ENCODE data around the gene SAFB.
"Not testable (repeated sequence)": the region's sequence is repeated elsewhere in the genome, so short reads cannot be mapped to it uniquely, and the experiment has no call there.

The SAFB gene

DNA sequence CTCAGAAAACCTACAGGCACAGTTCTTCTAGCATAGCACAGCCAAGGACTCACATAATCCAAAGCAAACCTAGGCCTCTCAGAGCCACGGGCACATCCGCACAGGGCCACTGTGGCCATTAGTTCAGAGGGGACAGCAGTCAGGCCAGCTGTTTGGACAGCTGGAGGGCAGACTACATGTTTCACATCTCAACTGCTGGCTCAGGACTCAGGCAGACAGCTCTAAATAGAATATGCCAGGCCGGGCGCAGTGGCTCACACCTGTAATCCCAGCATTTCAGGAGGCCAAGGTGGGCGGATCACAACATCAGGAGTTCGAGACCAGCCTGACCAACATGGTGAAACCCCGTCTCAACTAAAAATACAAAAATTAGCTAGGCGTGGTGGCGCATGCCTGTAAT lies 27.1 kb upstream of the SAFB start:
- DNase-seq: no peak

DNA sequence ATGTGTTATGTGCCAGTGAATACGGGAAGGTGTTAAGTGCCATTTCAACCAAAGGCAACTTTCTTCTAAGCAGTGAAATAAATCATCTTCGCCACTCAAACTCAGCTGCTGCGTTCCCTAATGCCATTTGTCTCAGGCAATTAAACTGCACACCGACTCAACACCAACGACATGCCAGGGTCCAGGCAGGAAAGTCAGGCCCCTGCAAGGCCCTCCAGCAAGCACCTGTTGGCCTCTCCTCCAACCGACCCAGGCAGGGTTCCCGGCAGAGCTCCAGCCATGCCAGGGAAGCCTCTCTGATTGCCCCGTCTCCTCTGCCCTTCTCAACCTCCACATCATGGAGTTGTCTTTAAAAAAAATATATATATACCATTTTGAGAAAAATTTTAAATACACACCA lies 22.1 kb upstream of the SAFB start:
- DNase-seq: no peak

DNA sequence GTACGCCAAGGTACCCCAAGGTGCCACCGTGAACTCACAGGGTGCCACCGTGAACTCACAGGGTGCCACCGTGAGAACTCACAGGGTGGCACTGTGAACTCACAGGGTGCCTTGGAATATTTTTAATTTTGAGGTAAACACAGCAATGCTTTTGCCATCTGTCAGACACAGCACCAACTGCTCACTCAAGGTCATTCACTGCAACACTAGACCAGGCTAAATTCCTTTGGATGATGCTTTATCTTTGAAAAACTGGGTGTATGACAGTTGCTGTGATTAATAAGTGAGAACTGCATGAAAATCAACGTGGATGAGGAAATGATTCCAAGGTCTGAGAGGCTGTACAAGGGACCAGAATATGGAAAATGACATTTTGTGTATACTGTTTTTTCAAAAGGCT lies 19.3 kb upstream of the SAFB start:
- DNase-seq: no peak

DNA sequence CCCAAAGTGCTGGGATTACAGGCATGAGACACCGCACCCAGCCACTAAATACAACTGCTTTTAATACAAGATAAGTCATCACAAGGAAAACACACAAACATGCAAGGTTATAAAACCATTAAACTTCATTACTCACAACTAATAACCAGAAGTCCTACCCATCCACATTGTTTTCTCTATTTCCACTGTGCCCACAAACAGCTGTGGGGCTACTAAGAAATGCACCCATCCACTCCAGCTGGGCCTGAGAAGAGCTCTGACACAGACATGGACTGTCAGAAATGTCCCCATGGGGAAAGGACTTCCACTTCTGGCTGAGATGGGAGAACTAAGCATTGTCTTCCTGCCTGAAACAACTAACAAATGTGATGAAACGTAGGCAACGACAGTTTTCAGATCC lies 17.5 kb upstream of the SAFB start:
- no peak for DNase-seq

DNA sequence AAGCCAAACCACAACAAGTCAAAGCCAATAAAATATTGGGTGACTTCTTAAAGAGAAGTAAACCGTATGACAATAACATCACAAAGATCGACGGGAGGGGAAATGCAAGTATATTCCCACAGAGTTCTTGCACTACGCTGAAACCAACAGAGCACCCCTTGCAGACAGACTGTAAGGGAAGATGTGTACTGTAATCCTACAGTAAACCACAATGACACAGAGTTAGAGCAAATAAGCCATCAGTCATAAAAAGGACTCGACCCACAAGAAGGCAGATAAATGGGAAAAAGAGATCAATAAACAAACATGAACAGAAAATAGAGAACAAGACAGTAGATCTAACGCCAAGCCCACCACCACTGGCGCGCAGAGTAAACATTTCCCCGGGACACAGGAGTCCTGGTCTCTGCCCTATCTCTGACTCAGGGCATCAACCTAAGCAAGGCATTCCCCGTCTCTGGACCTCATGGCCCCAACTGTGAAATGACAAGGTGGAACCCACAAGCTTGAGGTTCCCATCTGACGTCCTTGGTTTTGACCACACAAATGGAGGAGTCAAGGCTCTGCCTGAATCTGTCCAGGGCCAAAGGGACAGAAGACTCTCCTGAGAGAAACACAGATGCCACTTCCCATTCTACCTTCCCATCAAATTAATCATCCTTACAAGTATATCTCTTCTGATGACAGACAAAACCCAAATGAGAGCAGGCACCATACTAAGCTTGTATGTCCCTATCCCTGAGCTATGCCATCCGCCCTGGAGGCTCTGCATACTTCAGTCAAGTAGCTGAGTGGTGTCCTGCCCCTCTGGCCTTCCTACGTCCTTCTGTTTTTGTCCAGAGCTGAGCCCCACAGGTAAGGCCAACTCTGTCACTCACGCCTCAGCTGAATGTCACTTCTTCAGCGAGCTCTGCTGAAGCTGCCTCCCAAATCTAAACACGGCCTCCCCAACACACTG lies 15.3 kb upstream of the SAFB start:
- no peak for DNase-seq

DNA sequence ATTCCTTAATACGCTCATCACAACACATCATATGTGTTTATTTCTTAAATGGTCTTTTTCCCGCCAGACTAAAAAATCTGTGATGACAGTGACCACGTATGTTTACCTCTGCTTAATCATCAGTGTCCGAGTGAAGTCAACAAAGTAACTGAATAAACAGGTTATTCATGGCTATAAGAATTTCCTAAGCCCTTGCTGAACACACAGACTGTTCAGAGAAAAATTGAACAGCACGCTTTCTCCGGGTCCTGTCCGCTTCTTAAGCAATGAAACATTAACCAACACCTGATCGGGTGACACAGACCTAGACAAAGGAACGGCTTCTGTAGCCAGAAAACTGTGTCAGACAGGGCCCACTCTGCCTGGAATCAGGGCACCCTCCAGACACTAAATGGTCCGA lies 14.6 kb upstream of the SAFB start:
- no peak for DNase-seq

DNA sequence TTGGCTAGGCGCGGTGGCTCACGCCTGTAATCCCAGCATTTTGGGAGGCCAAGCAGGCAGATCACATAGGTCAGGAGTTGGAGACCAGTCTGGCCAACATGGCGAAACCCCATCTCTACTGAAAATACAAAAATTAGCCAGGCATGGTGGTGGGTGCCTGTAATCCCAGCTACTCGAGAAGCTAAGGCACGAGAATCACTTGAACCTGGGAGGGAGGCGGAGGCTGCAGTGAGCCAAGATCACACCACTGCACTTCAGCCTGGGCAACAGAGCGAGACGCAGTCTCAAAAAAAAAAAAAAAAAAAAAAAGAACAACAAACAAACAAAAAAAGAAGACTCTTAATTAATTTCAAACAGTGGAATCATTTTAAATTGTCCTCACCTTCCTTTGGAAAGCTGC lies 14.1 kb upstream of the SAFB start:
- not testable (repeated sequence) for DNase-seq

DNA sequence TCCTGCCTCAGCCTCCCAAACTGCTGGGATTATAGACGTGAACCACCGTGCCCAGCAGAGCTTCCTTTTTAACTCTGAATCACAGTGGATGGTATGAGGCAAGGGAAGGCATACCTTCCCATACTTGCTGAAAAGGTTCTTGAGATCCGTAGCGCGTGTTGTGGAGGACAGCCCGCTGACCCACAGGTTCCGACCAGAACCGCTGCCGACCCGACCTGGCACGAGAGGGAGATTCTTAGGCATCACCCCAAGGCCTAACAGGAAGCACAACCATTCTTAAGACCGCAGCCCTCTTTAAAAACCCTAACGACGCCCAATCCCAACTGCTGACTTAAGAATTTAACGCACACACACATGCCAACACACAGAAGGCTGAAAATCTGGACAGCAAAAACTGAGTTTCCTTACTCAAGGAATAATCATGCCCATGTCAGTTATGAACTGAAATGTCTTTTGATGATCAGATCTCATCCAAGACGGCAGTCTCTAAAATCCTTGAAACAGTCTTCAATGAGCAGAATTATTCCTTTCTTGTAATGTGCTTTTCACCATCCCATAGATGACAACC lies 12.9 kb upstream of the SAFB start:
- no peak for DNase-seq

DNA sequence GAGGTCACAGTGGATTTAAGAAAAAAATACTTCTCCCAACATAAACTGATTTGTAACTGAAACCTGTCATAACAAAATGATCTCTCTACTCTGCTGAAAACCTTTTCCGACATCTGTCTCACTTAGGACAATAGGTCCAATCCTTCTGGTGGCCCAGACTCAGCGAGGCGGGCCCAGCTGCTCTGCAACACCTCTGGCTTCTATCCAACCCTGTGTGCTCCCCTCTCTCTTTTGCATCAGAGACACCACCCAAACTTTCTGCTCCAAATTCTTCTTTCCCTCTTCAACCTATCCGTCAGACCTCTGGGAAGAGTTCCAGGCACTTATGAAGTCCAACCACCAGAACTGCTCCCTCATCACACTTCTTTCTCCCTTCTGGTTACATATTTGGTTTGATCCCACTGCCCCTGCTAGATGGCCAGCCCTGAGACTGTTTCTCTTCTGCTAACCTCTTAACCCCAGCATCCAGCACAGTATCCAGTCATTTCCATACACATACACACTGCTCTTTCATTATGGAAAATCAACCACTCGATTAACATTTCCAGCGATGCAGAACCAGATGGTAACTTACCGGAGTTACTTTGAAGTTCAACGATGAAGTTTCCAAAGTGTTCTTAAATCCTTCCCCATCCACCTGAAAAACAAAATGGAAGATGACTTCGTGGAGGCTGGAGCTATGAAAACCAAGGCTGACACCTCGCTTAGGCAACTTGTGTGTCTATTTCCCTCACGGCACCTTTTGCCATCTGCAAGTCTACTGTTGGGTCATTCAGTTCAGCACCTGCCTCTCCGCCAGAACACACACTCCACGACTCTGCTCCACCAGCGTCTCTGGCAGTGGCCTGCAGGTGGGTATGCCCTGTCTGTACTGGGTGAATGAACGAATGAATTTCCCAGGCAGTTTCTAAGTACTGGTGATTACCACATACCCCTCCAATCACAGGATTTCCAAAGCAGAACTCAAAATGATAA lies 9.7 kb upstream of the SAFB start:
- no peak for DNase-seq

DNA sequence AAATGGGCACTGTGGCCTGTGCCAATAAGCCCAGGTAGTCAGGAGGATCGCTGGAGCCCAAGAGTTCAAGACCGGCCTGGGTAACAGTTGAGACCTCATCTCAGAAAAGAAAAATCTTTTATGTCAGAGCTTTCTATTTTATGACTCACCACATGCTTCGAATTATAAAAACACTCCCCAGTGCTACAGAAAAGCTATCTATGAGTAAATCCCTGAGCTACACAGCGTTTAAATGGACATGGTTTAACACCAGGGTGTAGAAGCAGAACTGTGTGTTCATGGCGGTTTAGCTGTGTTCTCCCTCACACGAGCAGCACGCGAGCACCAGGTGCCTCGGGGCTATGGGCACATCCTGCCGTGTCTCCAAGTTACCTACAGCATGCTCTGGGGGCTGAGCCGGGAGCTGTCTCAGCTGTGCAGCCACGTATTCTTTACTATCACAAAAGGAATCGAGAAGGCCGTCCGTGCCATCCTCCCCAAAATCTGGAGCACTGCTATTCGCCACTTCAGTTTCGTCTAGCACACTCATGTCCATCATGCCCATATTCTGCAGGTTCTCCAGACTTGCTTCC lies 7.0 kb upstream of the SAFB start:
- DNase-seq: no peak

DNA sequence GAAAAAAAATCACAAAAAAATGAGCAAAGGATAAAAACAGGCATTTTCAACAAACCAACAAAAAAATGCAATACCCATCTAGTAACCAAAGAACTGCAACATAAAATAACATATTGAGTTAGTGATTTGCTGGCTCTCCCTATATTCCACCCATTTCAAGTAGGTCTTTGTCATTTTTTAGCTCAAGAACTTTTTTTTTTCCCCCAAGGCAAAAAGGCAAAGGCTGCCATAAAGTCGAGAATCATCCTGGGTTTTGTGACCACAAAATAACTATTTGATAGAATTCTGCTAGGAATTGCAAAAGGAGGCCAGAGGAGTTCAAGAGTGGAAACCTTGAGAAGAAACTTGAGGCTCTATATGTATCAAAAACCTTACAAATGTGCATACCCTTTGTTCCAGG lies 5.8 kb upstream of the SAFB start:
- no peak for DNase-seq

DNA sequence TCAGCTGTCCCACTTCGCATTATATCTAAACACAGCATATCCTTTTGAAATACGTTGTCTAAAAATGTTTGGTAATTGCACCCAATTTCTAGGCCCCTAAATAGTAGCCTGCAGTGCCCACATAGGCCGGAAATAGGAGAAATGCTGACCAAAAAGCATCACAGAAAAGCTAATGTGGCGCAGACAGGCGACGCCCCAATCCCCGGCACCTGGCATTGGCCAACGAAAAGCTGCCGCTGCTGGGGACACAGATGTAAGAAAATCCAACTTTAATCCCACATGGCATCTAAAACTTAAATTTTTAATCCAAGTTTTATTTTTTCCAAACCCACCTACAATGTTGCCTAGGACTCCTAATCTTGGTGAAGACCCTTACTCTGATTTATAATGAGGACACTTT lies 4.3 kb upstream of the SAFB start:
- DNase-seq: no peak

DNA sequence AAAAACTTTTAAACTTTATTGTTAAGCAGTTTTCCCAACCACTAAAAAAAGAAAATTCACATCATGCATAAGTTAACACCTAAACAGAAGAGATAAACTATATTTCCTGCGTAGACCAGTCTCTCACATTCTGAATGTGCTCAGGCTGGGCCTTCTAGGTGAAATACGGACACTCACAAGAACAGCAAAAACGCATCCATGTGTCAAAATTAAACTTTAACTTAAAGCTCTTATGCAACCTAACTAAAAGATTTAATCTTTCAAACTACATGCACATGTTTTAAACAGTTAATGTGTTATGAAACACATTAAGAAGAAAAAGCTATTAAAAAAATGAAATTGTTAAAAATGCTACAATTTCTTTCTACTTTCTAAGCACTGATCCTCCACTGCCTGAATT lies 2.9 kb upstream of the SAFB start:
- DNase-seq: no peak

DNA sequence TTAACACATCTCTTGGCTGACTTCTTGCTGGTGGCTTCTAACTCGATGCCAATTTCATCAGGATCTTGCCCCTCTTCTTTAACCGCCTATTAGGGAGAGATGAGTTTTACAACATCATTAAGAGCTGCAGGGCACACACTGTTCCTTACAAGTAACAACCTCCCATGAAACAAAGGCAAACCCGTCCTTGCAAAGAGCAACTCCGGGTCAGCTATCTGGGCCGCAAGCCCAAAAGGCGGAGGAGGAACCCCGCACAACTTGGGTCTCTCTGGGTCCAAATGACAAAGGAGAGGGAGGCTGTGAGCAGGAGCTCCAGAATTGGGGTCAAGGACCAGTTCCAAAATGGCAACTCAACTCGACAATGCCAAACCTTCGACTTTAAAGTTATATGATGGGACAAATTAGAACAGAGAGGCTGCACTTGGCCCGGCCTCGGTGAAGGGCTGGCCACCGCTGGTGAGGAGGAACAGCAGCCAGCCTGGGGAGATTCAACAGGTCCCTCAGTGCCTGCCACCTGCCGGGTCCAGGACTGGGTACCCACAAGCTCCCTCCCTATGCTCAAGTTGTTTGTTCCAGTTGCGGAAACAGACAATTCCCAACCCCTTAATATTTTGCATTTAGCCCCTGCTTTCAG lies 1.5 kb upstream of the SAFB start:
- no peak for DNase-seq

DNA sequence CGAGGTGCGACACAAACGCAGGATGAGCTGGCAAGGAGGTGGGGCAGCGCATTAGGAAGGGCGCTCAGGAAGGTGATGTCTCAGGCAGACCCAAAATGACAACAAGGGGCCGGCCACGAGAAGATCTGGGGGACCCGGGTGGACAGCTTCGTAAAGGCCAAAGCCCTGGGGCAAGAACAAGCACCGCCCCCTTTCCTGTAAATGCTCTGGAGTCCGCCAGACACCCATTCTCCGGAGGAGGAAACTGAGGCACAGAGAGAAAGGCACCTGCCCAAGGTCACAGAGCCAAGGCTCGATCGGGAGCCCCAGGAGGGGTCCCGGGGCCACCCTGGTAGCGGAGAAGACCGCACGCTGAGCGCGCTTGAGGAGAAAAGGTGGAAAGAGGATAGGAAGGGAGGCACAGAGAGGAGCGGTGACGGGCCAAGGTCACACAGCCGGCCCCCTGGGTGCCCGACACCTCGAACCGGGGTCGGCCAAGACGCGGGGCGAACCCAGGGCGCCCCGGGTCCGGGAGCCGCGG lies 878 bp upstream of the SAFB start:
- DNase-seq: no peak

DNA sequence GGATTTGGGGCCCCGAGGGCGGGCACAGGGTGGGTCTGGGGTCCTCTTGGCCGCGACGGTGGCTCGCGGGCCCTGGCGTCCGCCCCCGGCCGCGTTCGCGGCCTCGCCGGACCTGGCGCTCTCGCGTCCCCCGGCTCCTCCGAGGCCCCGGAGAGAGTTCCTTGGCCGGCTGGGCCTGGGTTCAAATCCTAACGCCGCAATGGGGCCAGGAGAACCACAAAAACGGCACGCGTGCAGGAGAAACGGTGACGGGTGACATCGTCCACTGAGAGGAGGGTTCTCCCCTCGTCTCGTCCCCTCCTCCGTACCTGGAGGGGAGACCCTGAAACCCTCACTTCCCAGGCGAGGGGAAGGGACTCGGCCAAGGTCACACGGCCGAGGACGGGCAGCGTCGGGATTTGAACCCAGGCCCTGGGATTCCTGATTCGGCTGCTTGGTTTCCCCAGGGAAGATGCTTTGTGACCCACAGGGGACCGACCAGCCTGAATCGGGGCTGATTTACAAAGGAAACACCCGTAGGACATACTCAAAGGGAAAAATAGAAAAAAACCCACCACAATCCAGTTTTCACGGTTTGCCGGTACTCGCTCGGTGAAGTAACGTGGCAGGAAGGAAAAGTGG lies 624 bp downstream of the SAFB start:
- DNase-seq: no peak

DNA sequence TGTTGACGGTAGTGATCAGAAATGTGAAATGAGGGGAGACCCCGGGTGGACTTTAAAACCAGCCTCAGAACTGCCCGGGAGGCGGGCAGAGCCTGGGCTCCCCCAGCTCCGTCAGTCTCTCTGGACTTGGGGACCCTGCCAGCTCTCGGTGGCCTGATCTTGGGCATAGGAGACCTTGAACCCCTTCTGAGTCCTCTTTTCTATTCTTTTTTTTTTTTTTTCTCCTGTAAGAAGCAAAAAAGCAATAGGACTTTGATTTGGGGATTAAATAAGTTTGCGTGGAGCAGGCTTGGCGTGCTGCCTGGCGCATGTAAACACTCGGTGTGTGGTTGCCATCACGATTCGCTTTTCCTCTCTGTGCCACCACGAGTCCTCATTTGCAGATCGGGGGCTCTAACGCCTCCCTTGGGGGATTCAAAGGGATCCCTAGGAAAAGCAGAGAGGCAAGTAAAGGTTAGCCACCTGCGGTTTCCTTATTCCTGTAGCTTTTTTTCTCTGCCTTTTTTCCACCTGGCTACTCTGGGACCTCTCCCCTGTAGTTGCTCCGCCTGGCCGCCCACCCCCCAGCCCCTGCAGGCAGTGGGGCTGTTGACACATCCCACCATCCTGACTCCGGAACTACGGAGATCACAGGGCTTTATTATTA lies 1.3 kb downstream of the SAFB start:
- no peak for DNase-seq

DNA sequence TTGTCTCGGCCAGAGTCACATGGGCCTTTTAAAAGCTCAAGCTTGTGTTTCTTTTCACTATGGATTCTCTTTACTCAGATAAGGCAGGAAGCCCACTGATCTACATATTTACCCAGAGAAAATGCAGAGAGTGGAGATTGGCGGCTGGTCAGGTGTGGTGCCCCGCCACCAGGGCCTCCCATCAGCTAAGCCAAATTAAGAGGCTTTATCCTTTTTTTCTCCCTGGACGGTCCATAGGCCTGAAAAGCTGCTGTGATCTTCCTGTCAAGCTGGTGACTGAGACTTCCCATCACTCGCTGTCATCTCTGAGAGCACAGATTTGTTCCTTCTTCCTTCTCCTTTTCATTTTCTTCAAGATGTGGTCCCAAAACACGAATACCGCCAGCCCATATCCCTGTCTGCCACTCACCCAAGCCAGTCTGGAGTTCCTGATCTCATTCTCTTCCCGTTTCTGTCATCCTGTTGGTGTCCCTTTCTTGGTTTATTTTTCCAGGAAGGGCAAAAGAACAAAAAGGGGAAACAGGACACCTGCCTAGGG lies 1.9 kb downstream of the SAFB start:
- DNase-seq: no peak

DNA sequence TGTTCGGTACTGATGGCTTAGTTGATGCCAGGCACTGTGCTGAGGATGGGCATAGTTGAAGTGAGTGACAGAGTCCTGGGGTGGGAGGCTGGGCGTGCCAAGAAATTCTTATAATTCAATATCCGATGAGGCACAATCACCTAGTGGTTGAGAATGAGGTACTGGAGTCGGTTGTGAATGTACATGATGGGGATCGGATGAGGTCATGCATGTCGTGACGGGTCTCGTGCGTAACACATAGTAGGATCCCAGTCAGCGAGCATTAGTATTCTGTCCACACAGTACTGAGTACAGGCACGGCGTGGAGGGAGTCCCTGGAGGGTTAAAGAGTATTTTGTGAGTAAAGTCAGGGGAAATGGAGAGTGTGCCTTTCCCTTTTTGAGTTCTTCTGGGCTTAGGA lies 2.8 kb downstream of the SAFB start:
- DNase-seq: no peak

DNA sequence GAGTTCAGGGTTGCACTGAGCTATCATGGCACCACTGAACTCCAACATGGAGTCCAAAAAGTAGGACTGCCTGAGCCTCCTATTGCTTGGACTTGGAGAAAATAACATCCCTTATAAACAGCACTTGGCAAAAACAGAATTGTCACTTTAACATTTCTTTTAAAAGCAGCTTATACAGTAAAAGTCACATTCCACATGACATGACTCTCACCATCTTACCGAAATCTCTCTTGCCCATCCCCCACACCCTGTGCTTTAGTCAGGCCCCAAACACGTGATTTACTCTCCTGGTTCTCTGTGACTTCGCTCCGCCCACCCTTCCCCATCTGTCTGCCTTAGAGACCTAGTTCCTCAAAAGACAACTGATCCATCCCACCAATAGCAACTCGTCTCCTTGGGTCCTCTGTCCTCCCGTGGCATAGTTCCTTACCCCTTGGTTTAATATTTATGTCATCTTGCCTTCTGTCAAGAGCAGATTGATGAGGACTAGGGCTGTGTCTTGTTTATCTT lies 4.6 kb downstream of the SAFB start:
- DNase-seq: no peak

DNA sequence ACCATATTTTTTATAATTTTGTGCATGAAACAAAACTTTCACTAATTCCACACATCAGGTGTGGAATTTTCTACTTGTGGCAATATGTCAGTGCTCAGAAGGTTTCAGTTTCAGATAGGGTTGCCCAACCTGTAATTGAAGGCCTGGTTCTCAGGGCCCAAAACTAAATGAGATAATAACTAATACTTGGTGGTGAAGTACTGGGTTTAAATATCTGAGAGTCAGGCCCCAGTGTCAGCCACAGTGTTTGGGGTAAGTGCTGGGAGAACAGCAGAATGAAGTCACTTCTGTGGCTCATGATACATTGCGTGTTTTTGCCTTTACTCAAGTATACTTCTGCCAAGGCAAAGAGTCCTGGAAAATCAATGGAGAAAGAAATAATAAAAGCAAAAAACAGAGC lies 5.6 kb downstream of the SAFB start:
- DNase-seq: no peak

All from DMS153 (cell line).